ENCODE measurements around the gene CYP39A1.

CYP39A1 gene

DNA sequence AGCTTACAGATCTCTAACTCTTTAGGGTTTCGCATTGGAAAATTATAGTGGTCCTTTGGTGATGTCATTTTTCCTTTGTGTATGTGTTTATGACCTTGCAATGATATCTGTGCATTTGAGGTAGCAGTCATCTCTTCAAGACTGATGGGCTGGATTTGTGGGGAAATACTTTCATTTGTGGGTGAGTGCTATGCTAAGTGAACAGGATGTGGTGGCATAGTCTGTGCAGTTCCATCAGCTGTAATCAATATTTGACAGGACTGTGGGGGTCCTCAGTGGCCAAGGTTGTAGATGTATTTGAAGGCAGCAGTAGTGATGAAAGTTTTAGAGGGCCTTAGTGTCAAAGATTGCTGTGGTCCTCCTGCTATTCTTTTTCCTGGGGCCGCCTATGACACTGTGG lies 79.5 kb downstream of the CYP39A1 start:
- Histone ChIP-seq H3K4me1 (ENCODE audit: control insufficient read depth in 1 of 2, insufficient read depth in 2 of 2, low read length in 2 of 2) (no peaks in the 10 kb centered on the region), H3K27me3 (ENCODE audit: insufficient read depth, low read length) (no peaks in the 10 kb centered on the region), H3K79me1 (ENCODE audit: low read length) (no peaks in the 10 kb centered on the region), H4K91ac (ENCODE audit: low read depth, low read length) (no peak overlapping the region), H3K27ac (ENCODE audit: low read depth, low read length) (no peak overlapping the region), H3K4me3 (ENCODE audit: low read depth, low read length) (no peak overlapping the region), H4K8ac (ENCODE audit: low read depth, low read length) (no peak overlapping the region), H3K23ac (ENCODE audit: low read length) (no peak overlapping the region), H3K36me3 (ENCODE audit: control insufficient read depth in 1 of 2, insufficient read depth in 2 of 2, low read length in 2 of 2) (no peaks in the 10 kb centered on the region), H2AK5ac (ENCODE audit: low read length) (no peak overlapping the region), H3K79me2 (ENCODE audit: control insufficient read depth, insufficient read depth, low read length, poor library complexity) (no peaks in the 10 kb centered on the region), H2AFZ (ENCODE audit: insufficient read depth, low read length, poor library complexity) (no peak overlapping the region), H3K9me3 (ENCODE audit: insufficient read depth, low read depth, low read length) (peaks cover 1% of the 10 kb centered on the region), H2BK12ac (ENCODE audit: low read length) (no peak overlapping the region), H2BK120ac (ENCODE audit: insufficient read depth, low read length, poor library complexity) (no peak overlapping the region), H3K4me2 (ENCODE audit: low read length) (no peak overlapping the region), H4K12ac (ENCODE audit: low read depth, low read length) (no peak overlapping the region), H3K9ac (ENCODE audit: low read length) (no peak overlapping the region), H3K14ac (ENCODE audit: low read length) (no peak overlapping the region), H3K4ac (ENCODE audit: low read depth, low read length) (no peak overlapping the region), H2BK5ac (ENCODE audit: low read depth, low read length, poor library complexity) (no peak overlapping the region), H3K18ac (ENCODE audit: low read length) (no peak overlapping the region)
- no CpG with 5 or more reads among the region's 2 CpGs for WGBS (ENCODE audit: extremely low coverage, insufficient coverage, insufficient read length)
- no peak for DNase-seq

DNA sequence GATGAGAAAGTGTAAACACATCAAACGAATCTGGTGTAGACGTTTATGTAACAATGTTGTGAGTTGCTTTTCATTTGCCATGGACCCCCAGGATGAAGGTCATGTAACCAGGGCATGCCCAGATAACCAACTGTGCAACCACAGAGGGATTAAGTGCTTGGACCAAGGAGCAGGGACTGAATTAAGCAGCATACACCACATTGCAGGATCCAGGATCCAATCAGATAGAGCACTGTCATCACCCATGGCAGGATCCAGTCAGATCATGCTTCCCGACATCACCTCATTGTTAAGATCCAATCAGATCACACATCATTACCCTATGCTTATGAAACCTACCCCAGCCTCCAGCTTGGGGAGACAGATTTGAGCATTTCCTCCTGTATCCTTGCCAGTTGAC lies 87.1 kb downstream of the CYP39A1 start:
- Histone ChIP-seq H3K18ac (ENCODE audit: low read length) (no peak overlapping the region), H4K8ac (ENCODE audit: low read depth, low read length) (no peak overlapping the region), H3K9ac (ENCODE audit: low read length) (peak overlapping the region; percentile 58), H3K4me2 (ENCODE audit: low read length) (no peak overlapping the region), H3K4me3 (ENCODE audit: low read depth, low read length) (no peak overlapping the region), H3K23ac (ENCODE audit: low read length) (no peak overlapping the region), H3K79me2 (ENCODE audit: control insufficient read depth, insufficient read depth, low read length, poor library complexity) (no peaks in the 10 kb centered on the region), H3K4ac (ENCODE audit: low read depth, low read length) (no peak overlapping the region), H2BK120ac (ENCODE audit: insufficient read depth, low read length, poor library complexity) (no peak overlapping the region), H2BK12ac (ENCODE audit: low read length) (no peak overlapping the region), H3K27ac (ENCODE audit: low read depth, low read length) (no peak overlapping the region), H4K91ac (ENCODE audit: low read depth, low read length) (no peak overlapping the region), H3K79me1 (ENCODE audit: low read length) (no peaks in the 10 kb centered on the region), H3K9me3 (ENCODE audit: insufficient read depth, low read depth, low read length) (peaks cover 1% of the 10 kb centered on the region), H2AK5ac (ENCODE audit: low read length) (no peak overlapping the region), H4K12ac (ENCODE audit: low read depth, low read length) (no peak overlapping the region), H3K36me3 (ENCODE audit: control insufficient read depth in 1 of 2, insufficient read depth in 2 of 2, low read length in 2 of 2) (no peaks in the 10 kb centered on the region), H2BK5ac (ENCODE audit: low read depth, low read length, poor library complexity) (no peak overlapping the region), H3K27me3 (ENCODE audit: insufficient read depth, low read length) (no peaks in the 10 kb centered on the region), H3K4me1 (ENCODE audit: control insufficient read depth in 1 of 2, insufficient read depth in 2 of 2, low read length in 2 of 2) (no peaks in the 10 kb centered on the region), H3K14ac (ENCODE audit: low read length) (no peak overlapping the region), H2AFZ (ENCODE audit: insufficient read depth, low read length, poor library complexity) (no peak overlapping the region)
- DNase-seq, result no peak
- WGBS (ENCODE audit: extremely low coverage, insufficient coverage, insufficient read length), result 100% methylated on average over 2 of the region's 3 CpGs

DNA sequence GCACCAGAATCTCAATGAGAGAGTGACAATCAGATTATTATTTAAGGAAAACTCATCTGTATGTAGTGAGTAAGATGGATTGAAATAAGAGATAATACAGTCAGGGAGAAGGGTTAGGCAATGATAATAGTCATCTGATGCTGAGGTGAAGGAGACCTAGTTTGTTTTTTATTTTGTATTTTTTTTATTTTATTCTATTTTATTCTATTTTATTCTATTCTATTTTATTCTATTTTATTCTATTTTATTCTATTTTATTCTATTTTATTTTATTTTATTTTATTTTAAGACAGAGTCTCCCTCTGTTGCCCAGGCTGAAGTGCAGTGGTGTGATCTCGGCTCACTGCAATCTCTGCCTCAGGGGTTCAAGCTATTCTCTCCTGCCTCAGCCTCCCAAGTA lies 88.7 kb downstream of the CYP39A1 start:
- H2BK5ac ChIP-seq (ENCODE audit: low read depth, low read length, poor library complexity), result no peak overlapping the region
- H3K18ac ChIP-seq (ENCODE audit: low read length), result no peak overlapping the region
- no peak overlapping the region for H3K4me3 ChIP-seq (ENCODE audit: low read depth, low read length)
- H2AFZ ChIP-seq (ENCODE audit: insufficient read depth, low read length, poor library complexity), result no peak overlapping the region
- no peak overlapping the region for H2BK12ac ChIP-seq (ENCODE audit: low read length)
- no CpG with 5 or more reads among the region's 1 CpG for WGBS (ENCODE audit: extremely low coverage, insufficient coverage, insufficient read length)
- DNase-seq, result no peak
- H2AK5ac ChIP-seq (ENCODE audit: low read length), result no peak overlapping the region
- H3K4me2 ChIP-seq (ENCODE audit: low read length), result no peak overlapping the region
- H3K79me1 ChIP-seq (ENCODE audit: low read length), result no peaks in the 10 kb centered on the region
- no peaks in the 10 kb centered on the region for H3K27me3 ChIP-seq (ENCODE audit: insufficient read depth, low read length)
- no peak overlapping the region for H3K14ac ChIP-seq (ENCODE audit: low read length)
- H3K4ac ChIP-seq (ENCODE audit: low read depth, low read length), result no peak overlapping the region
- no peak overlapping the region for H4K12ac ChIP-seq (ENCODE audit: low read depth, low read length)
- H4K91ac ChIP-seq (ENCODE audit: low read depth, low read length), result no peak overlapping the region
- no peaks in the 10 kb centered on the region for H3K79me2 ChIP-seq (ENCODE audit: control insufficient read depth, insufficient read depth, low read length, poor library complexity)
- no peaks in the 10 kb centered on the region for H3K36me3 ChIP-seq (ENCODE audit: control insufficient read depth in 1 of 2, insufficient read depth in 2 of 2, low read length in 2 of 2)
- H4K8ac ChIP-seq (ENCODE audit: low read depth, low read length), result no peak overlapping the region
- H3K27ac ChIP-seq (ENCODE audit: low read depth, low read length), result no peak overlapping the region
- no peak overlapping the region for H3K9ac ChIP-seq (ENCODE audit: low read length)
- no peak overlapping the region for H2BK120ac ChIP-seq (ENCODE audit: insufficient read depth, low read length, poor library complexity)
- peaks cover 1% of the 10 kb centered on the region for H3K9me3 ChIP-seq (ENCODE audit: insufficient read depth, low read depth, low read length)
- H3K23ac ChIP-seq (ENCODE audit: low read length), result no peak overlapping the region
- no peaks in the 10 kb centered on the region for H3K4me1 ChIP-seq (ENCODE audit: control insufficient read depth in 1 of 2, insufficient read depth in 2 of 2, low read length in 2 of 2)

DNA sequence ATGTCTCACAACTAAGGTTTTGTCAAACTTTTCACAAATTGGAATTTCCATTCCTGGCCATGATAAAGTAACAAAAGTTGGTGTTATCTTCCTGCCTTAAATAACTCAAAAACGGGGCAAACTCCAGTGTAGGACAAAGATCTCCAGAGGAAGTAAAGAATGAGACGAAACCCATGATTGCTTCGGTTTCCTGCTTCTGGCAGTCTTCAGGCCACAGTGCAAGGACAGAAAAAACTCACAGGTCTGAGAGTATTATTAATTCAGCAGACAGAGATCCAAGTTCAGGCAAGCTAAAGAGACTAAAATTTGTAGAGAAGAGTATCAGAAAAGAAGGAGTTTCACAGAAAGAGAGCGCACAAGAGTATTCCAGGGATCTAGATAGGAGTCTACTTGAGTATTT lies 96.6 kb downstream of the CYP39A1 start:
- Histone ChIP-seq H4K12ac (ENCODE audit: low read depth, low read length) (no peak overlapping the region), H3K9ac (ENCODE audit: low read length) (no peak overlapping the region), H4K91ac (ENCODE audit: low read depth, low read length) (no peak overlapping the region), H3K23ac (ENCODE audit: low read length) (no peak overlapping the region), H4K8ac (ENCODE audit: low read depth, low read length) (no peak overlapping the region), H3K27ac (ENCODE audit: low read depth, low read length) (no peak overlapping the region), H3K79me1 (ENCODE audit: low read length) (no peaks in the 10 kb centered on the region), H3K36me3 (ENCODE audit: control insufficient read depth in 1 of 2, insufficient read depth in 2 of 2, low read length in 2 of 2) (no peaks in the 10 kb centered on the region), H3K9me3 (ENCODE audit: insufficient read depth, low read depth, low read length) (no peaks in the 10 kb centered on the region), H2AFZ (ENCODE audit: insufficient read depth, low read length, poor library complexity) (no peak overlapping the region), H2BK12ac (ENCODE audit: low read length) (no peak overlapping the region), H3K4me1 (ENCODE audit: control insufficient read depth in 1 of 2, insufficient read depth in 2 of 2, low read length in 2 of 2) (no peaks in the 10 kb centered on the region), H3K18ac (ENCODE audit: low read length) (no peak overlapping the region), H3K79me2 (ENCODE audit: control insufficient read depth, insufficient read depth, low read length, poor library complexity) (no peaks in the 10 kb centered on the region), H2BK5ac (ENCODE audit: low read depth, low read length, poor library complexity) (no peak overlapping the region), H2AK5ac (ENCODE audit: low read length) (no peak overlapping the region), H3K27me3 (ENCODE audit: insufficient read depth, low read length) (no peaks in the 10 kb centered on the region), H3K14ac (ENCODE audit: low read length) (no peak overlapping the region), H3K4me2 (ENCODE audit: low read length) (no peak overlapping the region), H3K4me3 (ENCODE audit: low read depth, low read length) (no peak overlapping the region), H2BK120ac (ENCODE audit: insufficient read depth, low read length, poor library complexity) (no peak overlapping the region), H3K4ac (ENCODE audit: low read depth, low read length) (no peak overlapping the region)
- no CpG with 5 or more reads among the region's 4 CpGs for WGBS (ENCODE audit: extremely low coverage, insufficient coverage, insufficient read length)
- no peak for DNase-seq
